Loucy (cell line): ENCODE measurements around the gene STMN3.
"Not testable (repeated sequence)": the region's sequence is repeated elsewhere in the genome, so short reads cannot be mapped to it uniquely, and the experiment has no call there.

Experiments
- EZH2phosphoT487 ChIP-seq: fragments of 200-600 bp; IDR thresholded peaks from 2 replicates; pipeline ENCODE4 v1.6.1; 2018; ENCODE audit warnings: antibody characterized with exemption, mild to moderate bottlenecking, moderate library complexity, borderline replicate concordance
- TF ChIP-seq, protein P1 (sequence below): fragments of 200-600 bp; sonication (generic); conservative IDR thresholded peaks from 2 replicates; pipeline ENCODE4 v1.5.1; 2014; ENCODE audit warnings: mild to moderate bottlenecking, antibody characterized with exemption, low read length

DNA sequence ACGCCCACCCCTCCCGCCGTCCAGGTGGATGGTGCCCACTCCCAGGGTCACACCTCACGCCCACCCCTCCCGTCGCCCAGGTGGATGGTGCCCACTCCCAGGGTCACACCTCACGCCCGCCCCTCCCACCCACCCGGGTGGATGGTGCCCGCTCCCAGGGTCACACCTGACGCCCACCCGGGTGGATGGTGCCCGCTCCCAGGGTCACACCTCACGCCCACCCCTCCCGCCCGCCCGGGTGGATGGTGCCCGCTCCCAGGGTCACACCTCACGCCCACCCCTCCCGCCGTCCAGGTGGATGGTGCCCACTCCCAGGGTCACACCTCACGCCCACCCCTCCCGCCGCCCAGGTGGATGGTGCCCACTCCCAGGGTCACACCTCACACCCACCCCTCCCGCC is 2.7 kb downstream of the STMN3 start:
- TF ChIP-seq, protein P1, sequence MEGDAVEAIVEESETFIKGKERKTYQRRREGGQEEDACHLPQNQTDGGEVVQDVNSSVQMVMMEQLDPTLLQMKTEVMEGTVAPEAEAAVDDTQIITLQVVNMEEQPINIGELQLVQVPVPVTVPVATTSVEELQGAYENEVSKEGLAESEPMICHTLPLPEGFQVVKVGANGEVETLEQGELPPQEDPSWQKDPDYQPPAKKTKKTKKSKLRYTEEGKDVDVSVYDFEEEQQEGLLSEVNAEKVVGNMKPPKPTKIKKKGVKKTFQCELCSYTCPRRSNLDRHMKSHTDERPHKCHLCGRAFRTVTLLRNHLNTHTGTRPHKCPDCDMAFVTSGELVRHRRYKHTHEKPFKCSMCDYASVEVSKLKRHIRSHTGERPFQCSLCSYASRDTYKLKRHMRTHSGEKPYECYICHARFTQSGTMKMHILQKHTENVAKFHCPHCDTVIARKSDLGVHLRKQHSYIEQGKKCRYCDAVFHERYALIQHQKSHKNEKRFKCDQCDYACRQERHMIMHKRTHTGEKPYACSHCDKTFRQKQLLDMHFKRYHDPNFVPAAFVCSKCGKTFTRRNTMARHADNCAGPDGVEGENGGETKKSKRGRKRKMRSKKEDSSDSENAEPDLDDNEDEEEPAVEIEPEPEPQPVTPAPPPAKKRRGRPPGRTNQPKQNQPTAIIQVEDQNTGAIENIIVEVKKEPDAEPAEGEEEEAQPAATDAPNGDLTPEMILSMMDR = not testable (repeated sequence)
- TF ChIP-seq EZH2phosphoT487 = not testable (repeated sequence)
